Neutrophil (primary cell): ENCODE results near the gene TBX20.

Source experiments
- H3K27ac ChIP-seq: fragments of 200-600 bp; sonication (generic); 2 replicates; pipeline ENCODE4 v1.5.1; 2016; ENCODE audit warnings: mild to moderate bottlenecking, moderate library complexity
- H3K27me3 ChIP-seq: fragments of 200-600 bp; sonication (generic); 2 replicates; pipeline ENCODE4 v1.6.0; 2016; ENCODE audit warnings: mild to moderate bottlenecking
- H3K36me3 ChIP-seq: fragments of 200-600 bp; sonication (generic); 2 replicates; pipeline ENCODE4 v1.5.1; 2017
- H3K4me1 ChIP-seq, 2 experiments: fragments of 200-600 bp in 1 of 2; sonication (generic) in 1 of 2; 1 replicate in 1 of 2; 2 replicates in 1 of 2; pipeline versions ENCODE4 v1.5.1 to v1.6.1; 2013 to 2016; ENCODE audit warnings: low read depth in 1 of 2, low read length in 1 of 2, mild to moderate bottlenecking in 1 of 2, moderate library complexity in 1 of 2; ENCODE audit not compliant: control insufficient read depth in 1 of 2, insufficient read depth in 1 of 2
- H3K4me3 ChIP-seq, 2 experiments: fragments of 200-600 bp in 1 of 2; sonication (generic) in 1 of 2; 1 replicate in 1 of 2; 2 replicates in 1 of 2; pipeline ENCODE4 v1.5.1; 2013 to 2016; ENCODE audit warnings: low read depth in 1 of 2, low read length in 1 of 2, mild to moderate bottlenecking in 1 of 2, moderate library complexity in 1 of 2
- H3K9me3 ChIP-seq: fragments of 200-600 bp; sonication (generic); 2 replicates; pipeline ENCODE4 v1.5.1; 2016
- CTCF ChIP-seq: fragments of 200-600 bp; sonication (generic); IDR thresholded peaks from 2 replicates; pipeline ENCODE4 v1.5.1; 2016; ENCODE audit warnings: antibody characterized with exemption

Gene TBX20

GRCh38 chr7:35250452-35250851 is 3.4 kb downstream of the TBX20 start:
- peaks cover 100% of the 10 kb centered on the region for H3K27me3 ChIP-seq

GRCh38 chr7:35249537-35249907 is 4.4 kb downstream of the TBX20 start:
- Histone ChIP-seq H3K4me3 (no peak overlapping the region), H3K4me1 (peaks cover 17 to 19% of the 10 kb centered on the region in 2 experiments), H3K27me3 (peaks cover 100% of the 10 kb centered on the region), H3K27ac (no peak overlapping the region), H3K9me3 (no peaks in the 10 kb centered on the region), H3K36me3 (no peaks in the 10 kb centered on the region)
- TF ChIP-seq CTCF: no peak

More at GRCh38 chr7:35250452-35250851, 3.4 kb downstream of the TBX20 start:
- Histone ChIP-seq H3K4me1 (peaks cover 17 to 19% of the 10 kb centered on the region in 2 experiments), H3K9me3 (no peaks in the 10 kb centered on the region), H3K4me3 (no peak overlapping the region), H3K36me3 (no peaks in the 10 kb centered on the region), H3K27ac (no peak overlapping the region)
- TF ChIP-seq CTCF: no peak

- no peaks in the 10 kb centered on the region for H3K9me3 ChIP-seq
Observed at GRCh38 chr7:35248576-35249536, 5.0 kb downstream of the TBX20 start.

GRCh38 chr7:35246819-35247218 is 7.1 kb downstream of the TBX20 start:
- TF ChIP-seq CTCF: no peak
- H3K4me1 ChIP-seq: peaks cover 3 to 4% of the 10 kb centered on the region in 2 experiments
- H3K27ac ChIP-seq: no peak overlapping the region
- no peaks in the 10 kb centered on the region for H3K36me3 ChIP-seq
- peaks cover 98% of the 10 kb centered on the region for H3K27me3 ChIP-seq
- H3K4me3 ChIP-seq: no peak overlapping the region
- H3K9me3 ChIP-seq: no peaks in the 10 kb centered on the region

More at GRCh38 chr7:35248576-35249536, 5.0 kb downstream of the TBX20 start:
- no peak overlapping the region for H3K27ac ChIP-seq
- peaks cover 100% of the 10 kb centered on the region for H3K27me3 ChIP-seq
- no peak for TF ChIP-seq CTCF
- no peak overlapping the region for H3K4me3 ChIP-seq
- H3K36me3 ChIP-seq: no peaks in the 10 kb centered on the region
- H3K4me1 ChIP-seq: peaks cover 11 to 13% of the 10 kb centered on the region in 2 experiments

- Histone ChIP-seq H3K4me3 (no peak overlapping the region), H3K9me3 (no peaks in the 10 kb centered on the region), H3K4me1 (no peaks in the 10 kb centered on the region), H3K27me3 (peaks cover 63% of the 10 kb centered on the region), H3K27ac (no peak overlapping the region), H3K36me3 (no peaks in the 10 kb centered on the region)
- no peak for TF ChIP-seq CTCF
Observed at GRCh38 chr7:35241884-35242283, 12.0 kb downstream of the TBX20 start.
